ENCODE data around the gene PHYHIPL.

DNA sequence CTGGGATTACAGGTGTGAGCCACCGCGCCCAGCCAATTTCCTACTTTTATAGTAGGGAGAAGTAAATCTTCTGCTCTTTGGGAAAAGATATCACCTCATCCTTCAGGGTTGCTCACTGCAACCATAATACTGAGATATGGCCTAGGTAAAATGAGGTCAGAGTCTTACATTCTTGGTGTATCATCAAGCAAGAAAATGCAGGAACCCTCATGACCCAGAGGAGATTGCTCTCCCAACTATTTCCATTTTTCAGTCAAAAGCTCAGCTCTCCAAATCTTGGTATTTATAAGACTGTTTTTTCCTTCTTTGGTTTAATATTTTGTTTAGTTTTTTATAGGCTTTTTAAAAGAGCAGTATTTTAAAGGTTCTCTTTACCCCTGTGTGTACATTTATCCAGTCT is 20.9 kb upstream of the PHYHIPL start:
- TF ChIP-seq, protein P1, sequence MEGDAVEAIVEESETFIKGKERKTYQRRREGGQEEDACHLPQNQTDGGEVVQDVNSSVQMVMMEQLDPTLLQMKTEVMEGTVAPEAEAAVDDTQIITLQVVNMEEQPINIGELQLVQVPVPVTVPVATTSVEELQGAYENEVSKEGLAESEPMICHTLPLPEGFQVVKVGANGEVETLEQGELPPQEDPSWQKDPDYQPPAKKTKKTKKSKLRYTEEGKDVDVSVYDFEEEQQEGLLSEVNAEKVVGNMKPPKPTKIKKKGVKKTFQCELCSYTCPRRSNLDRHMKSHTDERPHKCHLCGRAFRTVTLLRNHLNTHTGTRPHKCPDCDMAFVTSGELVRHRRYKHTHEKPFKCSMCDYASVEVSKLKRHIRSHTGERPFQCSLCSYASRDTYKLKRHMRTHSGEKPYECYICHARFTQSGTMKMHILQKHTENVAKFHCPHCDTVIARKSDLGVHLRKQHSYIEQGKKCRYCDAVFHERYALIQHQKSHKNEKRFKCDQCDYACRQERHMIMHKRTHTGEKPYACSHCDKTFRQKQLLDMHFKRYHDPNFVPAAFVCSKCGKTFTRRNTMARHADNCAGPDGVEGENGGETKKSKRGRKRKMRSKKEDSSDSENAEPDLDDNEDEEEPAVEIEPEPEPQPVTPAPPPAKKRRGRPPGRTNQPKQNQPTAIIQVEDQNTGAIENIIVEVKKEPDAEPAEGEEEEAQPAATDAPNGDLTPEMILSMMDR (IDR thresholded peaks at IDR 0.05): no peak
- no peak for TF ChIP-seq POLR2A (IDR thresholded peaks at IDR 0.05)
